LNCAP (cell line): ENCODE data around the gene LRRC39.

ENCODE experiments used
- TF ChIP-seq, protein P1 (sequence below): fragments of 450-650 bp; IDR thresholded peaks from 2 replicates; pipeline ENCODE4 v1.5.1; 2017; ENCODE audit warnings: mild to moderate bottlenecking

LRRC39 gene

GRCh38 chr1:100178091-100178490, at the start of gene LRRC39:
Gene LRRC39, minus strand, starts transcription at chr1:100178256. Its CDS starts 9,740 bp downstream, at chr1:100168516.
- TF ChIP-seq, protein P1, sequence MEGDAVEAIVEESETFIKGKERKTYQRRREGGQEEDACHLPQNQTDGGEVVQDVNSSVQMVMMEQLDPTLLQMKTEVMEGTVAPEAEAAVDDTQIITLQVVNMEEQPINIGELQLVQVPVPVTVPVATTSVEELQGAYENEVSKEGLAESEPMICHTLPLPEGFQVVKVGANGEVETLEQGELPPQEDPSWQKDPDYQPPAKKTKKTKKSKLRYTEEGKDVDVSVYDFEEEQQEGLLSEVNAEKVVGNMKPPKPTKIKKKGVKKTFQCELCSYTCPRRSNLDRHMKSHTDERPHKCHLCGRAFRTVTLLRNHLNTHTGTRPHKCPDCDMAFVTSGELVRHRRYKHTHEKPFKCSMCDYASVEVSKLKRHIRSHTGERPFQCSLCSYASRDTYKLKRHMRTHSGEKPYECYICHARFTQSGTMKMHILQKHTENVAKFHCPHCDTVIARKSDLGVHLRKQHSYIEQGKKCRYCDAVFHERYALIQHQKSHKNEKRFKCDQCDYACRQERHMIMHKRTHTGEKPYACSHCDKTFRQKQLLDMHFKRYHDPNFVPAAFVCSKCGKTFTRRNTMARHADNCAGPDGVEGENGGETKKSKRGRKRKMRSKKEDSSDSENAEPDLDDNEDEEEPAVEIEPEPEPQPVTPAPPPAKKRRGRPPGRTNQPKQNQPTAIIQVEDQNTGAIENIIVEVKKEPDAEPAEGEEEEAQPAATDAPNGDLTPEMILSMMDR: no peak

GRCh38 chr1:100222428-100222827, 44.4 kb upstream of the LRRC39 start:
- TF ChIP-seq, protein P1: no peak

GRCh38 chr1:100219883-100220282, 41.8 kb upstream of the LRRC39 start:
- TF ChIP-seq, protein P1: no peak

GRCh38 chr1:100219457-100219856, 41.4 kb upstream of the LRRC39 start:
- TF ChIP-seq, protein P1: no peak

DNA sequence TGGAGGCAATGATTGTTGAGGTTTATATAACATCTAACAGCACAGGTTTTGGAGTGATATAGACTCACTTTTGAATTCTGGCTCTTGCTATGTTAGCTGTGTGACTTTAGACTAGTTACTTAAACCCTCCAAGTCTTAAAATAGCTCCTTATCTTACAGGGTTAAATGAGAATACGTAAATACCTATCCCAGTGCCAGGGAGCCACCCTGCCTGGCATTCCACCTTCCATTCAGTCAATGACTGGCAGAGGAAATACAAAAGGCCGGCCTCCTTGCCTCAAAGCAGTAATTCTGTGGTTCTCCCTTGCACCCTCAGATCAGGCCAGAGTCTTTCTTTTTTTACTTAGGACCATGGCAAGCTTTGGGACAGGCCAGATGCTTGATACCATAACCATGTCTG, 39.8 kb upstream of the LRRC39 start:
- TF ChIP-seq, protein P1: no peak

DNA sequence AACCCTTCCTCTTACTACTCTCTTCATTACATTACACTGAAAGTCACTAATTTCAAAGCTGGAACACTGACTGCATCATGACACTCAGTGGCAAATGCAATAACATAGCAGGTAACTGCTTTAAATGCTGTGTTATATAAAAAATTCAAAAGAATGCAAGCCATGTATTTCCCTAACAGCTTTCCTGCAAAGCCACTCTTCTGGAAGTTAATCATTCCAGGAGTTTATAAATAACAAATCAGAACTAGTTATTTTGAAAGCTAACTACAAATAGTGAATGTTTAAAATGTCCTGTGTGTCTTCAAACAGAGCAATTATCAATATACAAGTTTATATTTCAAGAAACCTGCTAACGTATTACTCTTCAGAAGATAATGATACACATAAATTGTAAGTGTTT, 37.0 kb upstream of the LRRC39 start:
- TF ChIP-seq, protein P1: no peak

DNA sequence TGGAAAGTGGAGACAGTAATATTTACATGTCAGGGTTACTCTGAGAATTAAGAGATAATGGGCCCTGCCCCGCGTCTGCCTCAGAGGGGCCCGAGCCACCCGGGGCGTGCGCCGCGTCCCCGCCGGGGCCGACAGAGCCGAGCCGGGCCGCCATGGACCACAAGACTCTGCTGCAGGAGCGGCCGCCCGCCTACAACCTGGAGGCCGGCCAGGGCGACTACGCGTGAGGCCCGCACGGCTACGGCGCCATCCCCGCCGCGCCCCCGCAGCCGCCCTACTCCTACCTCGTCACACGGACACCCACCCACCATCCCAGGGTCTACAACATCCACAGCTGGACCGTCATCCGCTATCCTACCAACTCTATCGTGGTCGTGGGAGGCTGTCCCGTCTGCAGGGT, 35.1 kb upstream of the LRRC39 start:
- TF ChIP-seq, protein P1: no peak

- TF ChIP-seq, protein P1: no peak
These were observed 28.2 kb upstream of the LRRC39 start for GRCh38 chr1:100206301-100206700.
